Tibial nerve (tissue), 4 donors: Measurements from ENCODE around the gene OR52A5. TPM values are rescaled to one million over a fixed set of nuclear protein-coding genes. Genes with fewer than 3 reads are reported as not detected.
"Not testable (repeated sequence)": the region's sequence is repeated elsewhere in the genome, so short reads cannot be mapped to it uniquely, and the experiment has no call there.

Source experiments
- DNase-seq, 2 donors: peaks; one replicate each; pipeline ENCODE4 v3.0.0-alpha.2; 2019; ENCODE audit warnings: low spot score in 2 of 2
- H3K27ac ChIP-seq, 4 donors: fragments of 200-600 bp; sonication (generic) in 3 of 4; one replicate each; pipeline ENCODE4 v1.5.1; 2017 to 2019; ENCODE audit warnings: mild to moderate bottlenecking in 1 of 4
- H3K27me3 ChIP-seq, 2 donors: fragments of 200-600 bp; sonication (generic) in 1 of 2; one replicate each; pipeline versions ENCODE4 v1.5.1 to v1.6.0; 2017 to 2019
- H3K36me3 ChIP-seq, 3 donors: fragments of 200-600 bp; sonication (generic); one replicate each; pipeline ENCODE4 v1.5.1; 2018 to 2019
- H3K4me1 ChIP-seq, 4 donors: fragments of 200-600 bp; sonication (generic) in 3 of 4; one replicate each; pipeline ENCODE4 v1.5.1; 2017 to 2019
- H3K4me3 ChIP-seq, 4 donors: fragments of 200-600 bp; sonication (generic) in 3 of 4; one replicate each; pipeline ENCODE4 v1.5.1; 2017 to 2019; ENCODE audit warnings: mild to moderate bottlenecking in 1 of 4, moderate library complexity in 1 of 4
- H3K9me3 ChIP-seq, 4 donors: fragments of 200-600 bp; sonication (generic) in 3 of 4; one replicate each; pipeline ENCODE4 v1.5.1; 2017 to 2019
- CTCF ChIP-seq, 5 experiments: fragments of 200-600 bp in 3 of 5; fragments of 450-650 bp in 2 of 5; sonication (generic) in 3 of 5; IDR thresholded peaks; one replicate each; pipeline ENCODE4 v1.5.1; 2016 to 2019; ENCODE audit warnings: antibody characterized with exemption in 5 of 5, mild to moderate bottlenecking in 3 of 5, moderate library complexity in 2 of 5
- EP300 ChIP-seq, 2 donors: sonication (generic); formaldehyde crosslinking; IDR thresholded peaks; one replicate each; pipeline ENCODE4 v1.6.1; 2017; ENCODE audit warnings: antibody characterized with exemption in 2 of 2, mild to moderate bottlenecking in 1 of 2
- POLR2A ChIP-seq, 2 donors: fragments of 450-650 bp; IDR thresholded peaks; one replicate each; pipeline ENCODE4 v1.6.1; 2017; ENCODE audit warnings: antibody characterized with exemption in 2 of 2, mild to moderate bottlenecking in 2 of 2, moderate library complexity in 2 of 2
- WGBS, 2 donors: methylation state at CpG; one replicate each; pipeline ENCODE4 v1.1.5; 2018; 5-methylcytosine and 5-hydroxymethylcytosine counted together
- total RNA-seq, 4 donors: library from RNA; depleted of rRNA; stranded (reverse); fragments of >200 nt; gene quantifications; one replicate each; pipeline ENCODE4 v1.1.0, GENCODE V29; 2016

OR52A5 gene
- not detected for total RNA-seq

GRCh38 chr11:5137996-5138395 is at the start of gene OR52A5:
Gene OR52A5, minus strand, starts transcription at chr11:5138356. Its CDS starts 5,714 bp downstream, at chr11:5132642.
- Histone ChIP-seq H3K27ac (no peak within 1 kb of the TSS), H3K36me3 (no peaks in the 10 kb centered on the region), H3K9me3 (no peaks in the 10 kb centered on the region), H3K4me1 (no peaks in the 10 kb centered on the region), H3K27me3 (no peaks in the 10 kb centered on the region), H3K4me3 (no peak within 1 kb of the TSS)
- no peak for TF ChIP-seq POLR2A (IDR thresholded peaks at IDR 0.05)
- no peak for TF ChIP-seq EP300 (IDR thresholded peaks at IDR 0.05)
- TF ChIP-seq CTCF (IDR thresholded peaks at IDR 0.05) = no peak
- 91 to 96% methylated on average over 2 of the region's 2 CpGs for WGBS, 2 donors
- DNase-seq = no peak

GRCh38 chr11:5178046-5178837 is 40.1 kb upstream of the OR52A5 start:
- Histone ChIP-seq H3K4me3 (no peak overlapping the region), H3K4me1 (no peaks in the 10 kb centered on the region), H3K27me3 (no peaks in the 10 kb centered on the region), H3K27ac (no peak overlapping the region), H3K9me3 (no peaks in the 10 kb centered on the region), H3K36me3 (no peaks in the 10 kb centered on the region)
- no peak for TF ChIP-seq POLR2A (IDR thresholded peaks at IDR 0.05)
- no peak for TF ChIP-seq EP300 (IDR thresholded peaks at IDR 0.05)
- no peak for TF ChIP-seq CTCF (IDR thresholded peaks at IDR 0.05)
- no peak for DNase-seq
- WGBS, 2 donors = 84 to 88% methylated on average over 10 of the region's 10 CpGs

- H3K27me3 ChIP-seq = no peaks in the 10 kb centered on the region
- 93 to 94% methylated on average over 7 of the region's 7 CpGs for WGBS, 2 donors
- no peak for TF ChIP-seq EP300 (IDR thresholded peaks at IDR 0.05)
- no peak for TF ChIP-seq POLR2A (IDR thresholded peaks at IDR 0.05)
- TF ChIP-seq CTCF (IDR thresholded peaks at IDR 0.05) = no peak
- H3K4me1 ChIP-seq = no peaks in the 10 kb centered on the region
- H3K4me3 ChIP-seq = no peak overlapping the region
- no peak for DNase-seq
- no peaks in the 10 kb centered on the region for H3K9me3 ChIP-seq
- no peak overlapping the region for H3K27ac ChIP-seq
- no peaks in the 10 kb centered on the region for H3K36me3 ChIP-seq
These were observed 36.8 kb upstream of the OR52A5 start for GRCh38 chr11:5174934-5175333.

GRCh38 chr11:5171856-5172255 is 33.7 kb upstream of the OR52A5 start:
- H3K27me3 ChIP-seq = no peaks in the 10 kb centered on the region
- H3K9me3 ChIP-seq = no peaks in the 10 kb centered on the region
- no peak overlapping the region for H3K4me3 ChIP-seq
- H3K27ac ChIP-seq = no peak overlapping the region
- WGBS, 2 donors = 79% methylated on average over 2 of the region's 2 CpGs
- H3K36me3 ChIP-seq = no peaks in the 10 kb centered on the region
- DNase-seq = no peak
- TF ChIP-seq EP300 (IDR thresholded peaks at IDR 0.05) (no peak), CTCF (IDR thresholded peaks at IDR 0.05) (no peak), POLR2A (IDR thresholded peaks at IDR 0.05) (no peak)
- no peaks in the 10 kb centered on the region for H3K4me1 ChIP-seq

- not testable (repeated sequence) for H3K4me1 ChIP-seq, H3K36me3 ChIP-seq, H3K9me3 ChIP-seq, H3K4me3 ChIP-seq, DNase-seq, H3K27ac ChIP-seq, H3K27me3 ChIP-seq
These were observed 27.7 kb upstream of the OR52A5 start for GRCh38 chr11:5165898-5166297.

GRCh38 chr11:5164807-5165206 is 26.7 kb upstream of the OR52A5 start:
- H3K36me3 ChIP-seq, H3K27me3 ChIP-seq, H3K4me3 ChIP-seq, DNase-seq, H3K27ac ChIP-seq, H3K9me3 ChIP-seq, H3K4me1 ChIP-seq: not testable (repeated sequence)
- WGBS, 2 donors = 80 to 81% methylated on average over 6 of the region's 6 CpGs

GRCh38 chr11:5161045-5161444 is 22.9 kb upstream of the OR52A5 start:
- DNase-seq, H3K9me3 ChIP-seq, H3K27me3 ChIP-seq, H3K36me3 ChIP-seq, H3K4me1 ChIP-seq, H3K27ac ChIP-seq, H3K4me3 ChIP-seq: not testable (repeated sequence)
- 88 to 89% methylated on average over 1 of the region's 1 CpG for WGBS, 2 donors

GRCh38 chr11:5160217-5160616 is 22.1 kb upstream of the OR52A5 start:
- H3K27ac ChIP-seq, H3K36me3 ChIP-seq, DNase-seq, H3K9me3 ChIP-seq, H3K4me1 ChIP-seq, H3K27me3 ChIP-seq, H3K4me3 ChIP-seq: not testable (repeated sequence)
- WGBS, 2 donors = 73 to 90% methylated on average over 4 of the region's 4 CpGs
